Activated CD4-positive, CD25-positive, alpha-beta regulatory T cell treated with anti-CD3 and anti-CD28 coated beads, Interleukin-2, amount 50 U/mL, for 24 hours (primary cell): Measurements from ENCODE around the gene CNNM1.

ENCODE experiments used
- ATAC-seq, 2 donors: fragments of 150-1000 bp; cut with Tn5 transposase; one replicate each; pipeline ENCODE4 v1.10.0; 2021; ENCODE audit warnings: mild to moderate bottlenecking in 1 of 2, moderate library complexity in 1 of 2

Gene CNNM1

DNA sequence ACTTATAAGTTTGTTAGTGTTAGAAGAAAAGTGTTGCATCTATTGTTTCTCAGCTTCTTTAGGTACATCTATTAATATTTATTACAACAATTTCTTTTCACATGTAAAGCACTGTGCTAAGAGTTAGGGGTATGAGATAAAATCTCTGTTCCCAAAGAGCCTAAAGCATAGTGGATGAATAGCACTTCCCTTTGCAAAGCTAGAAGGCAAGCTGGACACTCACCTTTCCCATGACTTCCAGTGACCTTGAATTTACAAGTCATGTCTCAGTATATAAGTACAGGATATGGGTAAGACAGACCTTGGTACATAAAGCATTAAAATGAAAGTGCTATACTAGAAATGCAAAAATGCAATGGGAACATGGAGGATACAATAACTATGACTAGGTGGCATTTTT, 8.7 kb downstream of the CNNM1 start:
- ATAC-seq = no peak

GRCh38 chr10:99339077-99339476, 9.9 kb downstream of the CNNM1 start:
- ATAC-seq = no peak

- ATAC-seq = no peak
Measured at GRCh38 chr10:99339563-99340047, 10.4 kb downstream of the CNNM1 start.

DNA sequence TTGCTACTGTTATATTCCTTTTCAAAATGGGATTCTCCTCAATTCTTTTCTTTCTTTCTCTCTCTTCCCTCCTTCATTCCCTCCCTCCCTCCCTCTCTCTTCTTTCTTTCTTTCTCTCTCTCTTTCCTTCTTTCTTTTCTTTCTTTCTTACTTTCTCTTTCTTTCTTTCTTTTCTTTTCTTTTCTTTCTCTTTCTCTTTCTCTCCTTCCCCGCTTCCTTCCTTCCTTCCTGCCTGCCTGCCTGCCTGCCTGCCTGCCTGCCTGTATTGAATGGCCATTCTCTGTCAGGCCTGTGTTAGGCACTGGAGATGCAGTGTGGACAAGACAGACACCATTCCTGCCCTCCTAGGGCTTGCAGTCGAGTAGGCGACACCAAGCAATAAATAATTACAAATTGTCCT, 11.5 kb downstream of the CNNM1 start:
- no peak for ATAC-seq

GRCh38 chr10:99341248-99341647, 12.1 kb downstream of the CNNM1 start:
- ATAC-seq = no peak

GRCh38 chr10:99341860-99342490, 12.8 kb downstream of the CNNM1 start:
- no peak for ATAC-seq

DNA sequence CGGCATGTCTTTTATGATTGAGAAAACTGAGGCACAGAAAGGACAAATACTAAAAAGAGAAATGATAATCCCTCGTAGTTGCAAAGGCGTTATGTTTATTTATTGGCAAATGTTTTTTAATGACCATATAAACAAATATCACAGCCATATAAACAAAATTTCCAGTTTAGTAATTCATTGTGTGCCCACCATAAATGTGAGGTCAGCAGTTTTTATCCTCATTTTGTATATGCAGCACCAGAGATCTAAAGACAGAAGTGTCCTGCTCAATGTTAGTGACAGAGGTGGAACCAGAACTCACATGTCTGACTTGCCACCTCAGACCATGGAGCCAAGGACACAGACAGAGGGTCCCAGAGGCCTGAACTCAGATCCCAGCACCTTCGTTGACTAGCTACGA, 14.1 kb downstream of the CNNM1 start:
- no peak for ATAC-seq

- no peak for ATAC-seq
Measured at GRCh38 chr10:99344715-99345114, 15.6 kb downstream of the CNNM1 start.

GRCh38 chr10:99345350-99345749, 16.2 kb downstream of the CNNM1 start:
- no peak for ATAC-seq

- ATAC-seq = no peak
Measured at GRCh38 chr10:99346247-99346646, 17.1 kb downstream of the CNNM1 start.

DNA sequence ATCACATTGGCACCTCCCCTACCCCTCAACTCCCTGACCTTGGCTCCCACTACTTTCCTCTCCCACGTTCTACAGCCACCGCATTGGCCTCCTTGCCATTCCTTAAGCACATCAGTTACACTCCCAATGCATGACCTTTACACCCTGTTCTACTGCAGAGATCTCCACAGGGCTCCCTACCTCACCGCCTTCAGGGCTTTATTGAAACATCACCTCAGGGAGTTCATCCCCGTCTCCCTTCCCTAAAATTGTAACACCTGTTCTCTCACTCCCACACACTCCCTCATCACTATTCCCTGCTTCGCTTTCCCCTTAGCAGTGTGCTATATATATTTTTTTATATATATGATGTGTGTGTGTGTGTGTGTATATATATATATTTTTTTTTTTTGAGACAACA, 18.5 kb downstream of the CNNM1 start:
- no peak for ATAC-seq

DNA sequence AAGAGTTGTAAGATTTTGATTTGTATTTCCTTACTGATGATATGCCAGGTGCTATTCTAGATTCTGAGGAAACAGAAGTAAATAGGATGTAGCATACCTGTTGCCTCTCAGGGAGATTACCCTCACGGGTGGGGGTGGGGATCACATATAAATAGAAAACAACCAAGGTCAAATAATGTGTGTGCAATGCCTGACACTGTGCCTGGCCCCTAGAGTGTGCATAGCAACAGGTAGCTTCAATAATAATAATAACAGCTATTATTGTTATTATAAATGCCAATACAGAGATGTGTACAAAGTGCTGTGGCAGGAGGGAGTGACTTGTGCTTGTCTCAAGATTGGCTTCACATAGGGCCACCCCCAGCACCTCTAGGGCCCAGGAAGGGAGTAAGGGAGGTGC, 24.0 kb downstream of the CNNM1 start:
- no peak for ATAC-seq

DNA sequence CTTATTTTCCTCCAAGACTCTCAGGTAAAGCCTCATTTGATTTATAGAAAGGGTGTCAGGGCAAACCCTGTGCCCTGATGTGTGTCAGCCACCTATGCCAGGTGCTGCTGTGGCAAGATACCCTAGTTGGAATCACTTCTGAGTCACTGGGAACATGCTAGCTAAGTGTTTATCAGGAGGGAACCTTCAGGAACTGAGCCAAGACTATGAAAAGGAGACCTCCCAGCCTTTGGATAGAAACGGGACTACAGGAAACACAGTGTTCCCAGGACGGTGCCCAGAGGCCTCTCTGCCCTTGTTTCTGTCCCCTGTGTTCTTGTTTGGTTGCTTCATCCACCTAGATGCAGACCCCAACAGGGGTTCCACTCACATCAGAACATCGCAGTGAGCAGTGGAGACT, 28.5 kb downstream of the CNNM1 start:
- ATAC-seq = no peak

DNA sequence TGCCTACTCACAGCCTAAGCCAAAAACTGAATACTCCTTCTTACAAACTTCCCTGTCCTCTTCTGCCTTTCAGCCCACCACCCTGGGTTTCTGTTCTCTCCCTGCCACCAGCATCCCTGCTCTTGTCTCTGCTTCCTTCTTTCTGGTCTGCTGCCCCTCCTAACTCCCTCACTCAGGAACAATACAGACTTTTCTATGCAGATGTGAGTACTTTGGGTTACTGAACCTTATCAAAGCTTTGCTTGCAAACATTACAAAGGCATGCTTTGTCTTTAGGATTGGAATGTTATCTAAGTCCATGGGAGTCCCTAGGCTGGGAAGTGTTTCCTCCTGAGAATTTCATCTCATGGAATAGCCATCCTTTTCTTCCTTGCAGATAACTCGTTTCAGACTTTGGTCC, 28.9 kb downstream of the CNNM1 start:
- ATAC-seq = no peak

DNA sequence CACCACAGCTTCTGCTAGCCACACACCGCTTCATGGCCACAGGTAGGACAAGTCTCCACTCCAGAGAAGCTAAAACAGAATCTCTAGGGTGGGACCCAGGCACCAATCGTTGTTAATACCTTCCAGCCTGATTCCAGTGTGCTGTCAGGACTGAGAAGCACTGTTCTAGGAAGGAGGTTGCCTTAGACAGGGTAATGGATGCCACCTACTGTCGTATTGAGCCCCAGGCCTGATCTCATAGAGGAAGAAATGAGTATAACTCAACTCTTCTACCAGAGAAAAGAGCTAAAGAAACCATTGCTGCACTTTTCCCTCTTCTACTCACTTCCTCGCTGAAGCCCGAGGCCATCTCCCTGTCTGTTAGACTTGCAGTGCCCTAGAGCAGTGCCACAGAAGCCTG, 31.8 kb downstream of the CNNM1 start:
- no peak for ATAC-seq

- ATAC-seq = no peak
Measured at GRCh38 chr10:99364125-99364524, 35.0 kb downstream of the CNNM1 start.

DNA sequence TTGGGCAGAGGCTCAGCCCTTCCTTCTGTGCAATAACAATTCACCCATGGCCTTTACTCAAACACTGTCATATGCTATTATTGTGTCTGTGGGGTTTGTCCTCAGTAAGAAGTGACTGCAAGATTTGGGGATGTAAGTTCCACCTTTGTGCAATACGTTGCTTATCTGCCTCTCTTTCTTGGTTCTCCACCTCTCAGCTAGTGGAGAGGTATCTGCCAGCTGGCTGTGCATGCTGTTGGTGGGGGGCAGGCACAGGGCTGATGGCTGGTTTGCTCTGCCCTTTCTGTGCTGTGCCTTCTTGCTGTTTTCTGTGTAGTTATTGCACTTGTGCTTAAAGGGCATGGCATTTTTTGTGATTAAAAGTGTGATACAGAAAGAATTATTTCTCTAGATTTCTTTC, 36.2 kb downstream of the CNNM1 start:
- ATAC-seq = no peak

DNA sequence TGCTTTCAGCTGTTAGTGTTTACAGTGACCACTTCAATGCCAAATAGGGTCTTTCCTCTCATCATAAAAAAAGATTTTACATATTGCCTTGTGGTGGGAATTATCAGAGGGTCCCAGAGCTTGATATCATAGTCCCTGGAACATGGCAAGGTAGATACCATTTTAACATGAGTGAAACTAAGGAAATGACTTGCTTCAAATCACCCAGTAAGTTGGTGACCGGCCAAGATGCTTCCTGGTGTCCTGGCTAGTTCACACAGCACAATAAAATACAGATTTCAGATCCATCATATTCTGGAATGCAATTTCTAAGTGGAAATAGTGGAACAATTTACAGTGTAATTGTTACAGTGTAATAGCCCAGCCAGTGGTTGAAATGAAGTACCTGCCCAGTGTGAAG, 36.6 kb downstream of the CNNM1 start:
- ATAC-seq = no peak

DNA sequence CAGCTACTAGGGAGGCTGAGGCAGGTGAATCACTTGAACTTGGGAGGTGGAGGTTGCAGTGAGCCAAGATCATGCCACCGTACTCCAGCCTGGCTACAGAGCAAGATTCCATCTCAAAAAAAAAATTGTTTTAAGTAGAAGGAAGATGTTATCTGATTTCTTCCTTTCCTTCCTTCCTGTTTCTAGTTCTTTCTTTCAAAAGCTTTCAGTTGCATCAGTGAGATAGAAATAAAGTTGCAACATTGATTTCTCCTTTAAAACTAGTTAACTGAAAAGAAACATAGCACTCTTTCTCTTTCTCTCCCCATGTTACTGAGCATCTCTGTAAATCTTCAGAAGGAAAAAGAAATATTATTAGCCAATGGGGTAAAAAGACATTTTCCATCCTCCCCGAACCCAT, 37.5 kb downstream of the CNNM1 start:
- ATAC-seq = no peak

GRCh38 chr10:99368646-99369045, 39.5 kb downstream of the CNNM1 start:
- no peak for ATAC-seq

DNA sequence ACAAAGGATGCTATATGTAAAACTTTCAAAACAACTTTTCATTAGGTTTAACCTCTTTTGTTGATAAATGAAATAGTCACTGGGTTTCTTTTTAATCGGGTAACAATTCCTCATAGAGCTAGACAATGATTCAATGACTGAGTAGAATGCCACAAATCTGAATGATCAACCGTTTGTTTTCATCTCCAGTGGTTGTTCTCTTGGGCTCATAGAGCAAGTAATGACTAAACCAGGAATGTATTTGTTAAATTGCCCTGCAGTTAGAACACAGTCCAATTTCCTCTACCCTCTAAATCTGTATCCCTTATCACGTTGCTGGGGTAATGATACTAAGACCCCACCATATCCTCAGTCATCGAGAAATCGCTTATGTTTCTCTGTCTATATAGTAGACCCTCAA, 40.0 kb downstream of the CNNM1 start:
- no peak for ATAC-seq

GRCh38 chr10:99369551-99369950, 40.4 kb downstream of the CNNM1 start:
- no peak for ATAC-seq

GRCh38 chr10:99370993-99371392, 41.8 kb downstream of the CNNM1 start:
- peak in 1 of 2 donors; percentile 55 for ATAC-seq

GRCh38 chr10:99372546-99373271, 43.6 kb downstream of the CNNM1 start:
- no peak for ATAC-seq

DNA sequence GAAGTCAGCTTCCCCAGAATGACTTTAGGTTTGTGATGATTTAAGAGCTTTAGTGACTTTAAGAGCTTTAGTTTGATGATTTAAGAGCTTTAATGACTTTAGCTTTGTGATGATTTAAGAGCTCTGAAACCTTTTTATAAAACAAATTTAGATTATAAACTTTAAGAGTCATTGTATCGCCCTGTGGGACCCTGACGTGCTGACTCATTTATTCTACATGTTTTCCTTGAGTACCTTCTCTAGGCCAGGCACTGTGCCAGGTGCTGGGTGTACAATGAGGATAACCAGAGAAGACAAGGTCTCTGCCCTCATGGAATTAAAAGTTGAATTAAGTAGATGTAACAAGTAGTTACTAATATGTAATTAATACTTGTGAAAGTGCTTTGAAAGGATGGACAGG, 45.4 kb downstream of the CNNM1 start:
- ATAC-seq = no peak
